RWPE1 (cell line): ENCODE measurements around the gene DOP1B.

Experiments used
- CTCF ChIA-PET: fragments of 350-600 bp; sonication (Branson Sonifier 250); formaldehyde crosslinking; extraction: SDS; loops from one replicate; lab custom pipeline; 2021; lab: Yijun Ruan, JAX
- POLR2A ChIA-PET: fragments of 400-600 bp; formaldehyde crosslinking; extraction: SDS; loops from one replicate; lab custom pipeline; 2020; ENCODE audit warnings: antibody characterized with exemption; ENCODE audit not compliant: low non-redundant PET; lab: Yijun Ruan, JAX
- DNase-seq: peaks from one replicate; pipeline ENCODE4 v3.0.0; 2012; ENCODE audit warnings: low spot score
- H3K27ac ChIP-seq: fragments of 450-650 bp; 2 replicates; pipeline ENCODE4 v1.5.1; 2017
- CTCF ChIP-seq: fragments of 450-650 bp; conservative IDR thresholded peaks from 2 replicates; pipeline ENCODE4 v1.5.1; 2017; ENCODE audit warnings: low read depth, mild to moderate bottlenecking

Gene DOP1B

GRCh38 chr21:36170823-36171222, 14.2 kb downstream of the DOP1B start:
- POLR2A ChIA-PET: no interaction called here
- H3K27ac ChIP-seq: no peak overlapping the region
- TF ChIP-seq CTCF: no peak
- DNase-seq: no peak
- CTCF ChIA-PET: interaction anchor here (0.8 kb wide), 1 partner anchor 29 kb away, joined by 5 read pairs; no protein-coding TSS in a partner anchor

- no peak for TF ChIP-seq CTCF
- POLR2A ChIA-PET: no interaction called here
- CTCF ChIA-PET: interaction anchor here (0.8 kb wide), 1 partner anchor 30 kb away, joined by 5 read pairs; no protein-coding TSS in a partner anchor
- DNase-seq: no peak
- H3K27ac ChIP-seq: no peak overlapping the region
These were observed 14.7 kb downstream of the DOP1B start for GRCh38 chr21:36171336-36171735.

- ChIA-PET POLR2A (no interaction called here), CTCF (interaction anchor here (0.6 kb wide), 1 partner anchor 169 kb away, joined by 3 read pairs; no protein-coding TSS in a partner anchor)
- TF ChIP-seq CTCF: no peak
- H3K27ac ChIP-seq: no peak overlapping the region
- DNase-seq: no peak
These were observed 15.2 kb downstream of the DOP1B start for GRCh38 chr21:36171741-36172331.

DNA sequence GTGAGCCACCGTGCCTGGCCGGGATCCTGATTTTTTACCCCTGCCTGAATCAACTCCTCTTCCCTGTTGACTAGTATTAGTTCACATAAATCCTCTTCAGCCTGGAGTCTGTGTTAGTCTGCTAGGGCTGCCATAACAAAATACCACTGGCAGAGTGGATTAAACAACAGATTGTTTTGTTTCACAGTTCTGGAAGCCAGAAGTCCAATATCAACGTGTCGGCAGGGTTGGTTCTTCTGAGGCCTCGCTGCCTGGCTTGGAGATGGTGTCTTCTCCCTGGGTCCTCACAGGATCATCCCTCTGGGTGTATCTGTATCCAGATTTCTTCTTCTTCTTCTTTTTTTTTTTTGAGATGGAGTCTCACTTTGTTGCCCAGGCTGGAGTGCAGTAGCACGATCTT, 18.2 kb downstream of the DOP1B start:
- no peak for DNase-seq
- ChIA-PET POLR2A (no interaction called here), CTCF (no interaction called here)
- H3K27ac ChIP-seq: no peak overlapping the region
- TF ChIP-seq CTCF: no peak

DNA sequence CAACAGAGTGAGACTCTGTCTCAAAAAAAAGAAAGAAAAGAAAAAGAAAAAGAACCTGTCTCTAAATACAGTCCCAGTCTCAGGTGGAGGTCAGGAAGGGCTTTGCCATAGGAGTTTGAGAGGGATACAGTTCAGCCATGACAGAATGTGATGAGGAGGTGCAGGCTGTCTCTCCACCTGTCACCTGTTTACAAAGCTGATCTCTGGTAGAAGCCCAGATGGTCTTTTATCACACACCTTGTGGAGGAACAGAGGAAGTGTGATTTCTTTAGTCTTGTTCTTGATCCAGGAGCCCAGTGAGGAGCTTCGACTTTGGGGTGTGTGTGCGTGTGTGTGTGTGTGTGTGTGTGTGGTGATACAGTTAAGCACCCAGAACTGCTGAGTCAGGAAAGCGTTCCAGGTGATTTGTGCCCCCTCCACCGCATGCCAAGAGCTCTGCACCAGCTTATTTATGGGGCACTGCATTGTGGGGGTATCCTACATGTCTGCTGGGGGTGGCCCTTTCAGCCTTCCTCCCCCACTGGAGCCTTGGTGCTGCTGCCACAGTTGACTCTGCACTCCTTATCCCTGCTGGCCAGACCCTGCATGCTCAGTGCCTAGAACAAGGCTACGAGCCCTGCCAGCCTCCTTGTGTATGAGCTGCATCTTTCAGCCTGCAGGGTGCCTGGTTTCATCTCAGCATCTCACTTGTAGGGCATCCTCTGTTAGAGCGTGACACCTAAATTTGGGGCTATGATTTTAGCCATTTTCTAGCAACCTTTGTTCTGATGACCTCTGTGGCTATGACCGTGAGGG, 19.3 kb downstream of the DOP1B start:
- no peak overlapping the region for H3K27ac ChIP-seq
- CTCF ChIA-PET: no interaction called here
- DNase-seq: no peak
- TF ChIP-seq CTCF: no peak
- POLR2A ChIA-PET: no interaction called here

GRCh38 chr21:36178349-36178748, 21.7 kb downstream of the DOP1B start:
- POLR2A ChIA-PET: no interaction called here
- CTCF ChIA-PET: interaction anchor here (0.5 kb wide), 1 partner anchor 37 kb away, joined by 4 read pairs; no protein-coding TSS in a partner anchor
- DNase-seq: no peak
- no peak overlapping the region for H3K27ac ChIP-seq
- TF ChIP-seq CTCF: no peak
